IPS-18a (cell line): ENCODE measurements around the gene MAST4.

Experiments used
- H3K27ac ChIP-seq: one replicate; pipeline ENCODE4 v1.5.1; 2013; ENCODE audit warnings: low read length
- H3K27me3 ChIP-seq: one replicate; pipeline ENCODE4 v1.6.1; 2013; ENCODE audit warnings: mild to moderate bottlenecking, low read length; ENCODE audit not compliant: control insufficient read depth, insufficient read depth
- H3K36me3 ChIP-seq: one replicate; pipeline ENCODE4 v1.6.1; 2013; ENCODE audit warnings: low read depth, low read length; ENCODE audit not compliant: control insufficient read depth
- H3K4me1 ChIP-seq: one replicate; pipeline ENCODE4 v1.6.1; 2013; ENCODE audit warnings: low read depth, low read length; ENCODE audit not compliant: control insufficient read depth
- H3K4me3 ChIP-seq: one replicate; pipeline ENCODE4 v1.5.1; 2013; ENCODE audit warnings: low read length
- H3K9ac ChIP-seq: one replicate; pipeline ENCODE4 v1.6.1; 2013; ENCODE audit warnings: mild to moderate bottlenecking, low read length, moderate library complexity
- H3K9me3 ChIP-seq: one replicate; pipeline ENCODE4 v1.6.1; 2013; ENCODE audit warnings: low read depth, low read length; ENCODE audit not compliant: control insufficient read depth

The MAST4 gene

DNA sequence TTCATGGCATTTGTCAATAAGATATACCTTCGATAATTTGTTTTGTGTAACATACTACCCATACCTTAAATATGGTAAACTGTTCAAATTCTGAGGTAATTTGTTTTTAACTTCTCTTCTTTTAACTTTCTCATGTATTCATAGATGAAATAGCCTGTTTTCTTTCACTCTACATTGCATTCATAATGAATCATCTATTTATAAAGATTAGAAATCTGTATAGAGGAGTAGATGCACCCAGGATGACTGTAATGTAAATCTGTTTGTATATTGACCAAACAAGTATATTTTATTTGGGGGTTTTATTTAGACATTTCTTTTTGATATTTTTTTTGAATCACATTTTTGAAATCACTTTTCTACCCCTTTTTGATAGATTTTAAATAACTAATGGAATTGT is 455.8 kb downstream of the MAST4 start:
- Histone ChIP-seq H3K9ac (no peak overlapping the region), H3K4me3 (no peak overlapping the region), H3K9me3 (no peaks in the 10 kb centered on the region), H3K27ac (no peak overlapping the region), H3K36me3 (no peaks in the 10 kb centered on the region), H3K27me3 (no peaks in the 10 kb centered on the region), H3K4me1 (peaks cover 10% of the 10 kb centered on the region)

DNA sequence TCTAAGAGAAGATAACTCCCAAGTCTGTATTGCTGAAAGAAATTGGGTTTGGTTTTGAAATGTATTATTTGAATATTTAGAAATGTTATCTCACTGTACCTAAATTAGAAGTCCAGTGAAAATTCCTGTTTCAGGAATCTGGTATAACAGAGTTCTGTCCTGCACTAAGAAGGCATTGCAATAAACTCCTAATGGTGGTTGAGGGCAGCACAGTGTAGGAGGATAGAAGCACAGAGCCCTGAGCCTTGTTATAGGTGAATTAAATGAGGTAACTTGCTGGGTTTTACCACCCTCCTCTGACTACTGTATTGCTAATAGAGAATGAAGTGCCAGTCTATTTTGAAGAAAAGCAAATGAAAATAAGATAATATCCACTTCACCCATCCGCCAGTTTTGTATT is 457.0 kb downstream of the MAST4 start:
- Histone ChIP-seq H3K27ac (no peak overlapping the region), H3K27me3 (no peaks in the 10 kb centered on the region), H3K9ac (no peak overlapping the region), H3K9me3 (no peaks in the 10 kb centered on the region), H3K4me3 (no peak overlapping the region), H3K36me3 (no peaks in the 10 kb centered on the region), H3K4me1 (no peaks in the 10 kb centered on the region)

GRCh38 chr5:67058998-67059743 is 463.0 kb downstream of the MAST4 start:
- Histone ChIP-seq H3K9ac (no peak overlapping the region), H3K27me3 (no peaks in the 10 kb centered on the region), H3K27ac (no peak overlapping the region), H3K4me1 (peaks cover 18% of the 10 kb centered on the region), H3K36me3 (no peaks in the 10 kb centered on the region), H3K4me3 (no peak overlapping the region), H3K9me3 (no peaks in the 10 kb centered on the region)

- H3K9ac ChIP-seq = no peak overlapping the region
- H3K9me3 ChIP-seq = no peaks in the 10 kb centered on the region
- no peaks in the 10 kb centered on the region for H3K36me3 ChIP-seq
- peaks cover 18% of the 10 kb centered on the region for H3K4me1 ChIP-seq
- no peak overlapping the region for H3K27ac ChIP-seq
- H3K4me3 ChIP-seq = no peak overlapping the region
- H3K27me3 ChIP-seq = no peaks in the 10 kb centered on the region
Measured at GRCh38 chr5:67059744-67060490, 463.7 kb downstream of the MAST4 start.

DNA sequence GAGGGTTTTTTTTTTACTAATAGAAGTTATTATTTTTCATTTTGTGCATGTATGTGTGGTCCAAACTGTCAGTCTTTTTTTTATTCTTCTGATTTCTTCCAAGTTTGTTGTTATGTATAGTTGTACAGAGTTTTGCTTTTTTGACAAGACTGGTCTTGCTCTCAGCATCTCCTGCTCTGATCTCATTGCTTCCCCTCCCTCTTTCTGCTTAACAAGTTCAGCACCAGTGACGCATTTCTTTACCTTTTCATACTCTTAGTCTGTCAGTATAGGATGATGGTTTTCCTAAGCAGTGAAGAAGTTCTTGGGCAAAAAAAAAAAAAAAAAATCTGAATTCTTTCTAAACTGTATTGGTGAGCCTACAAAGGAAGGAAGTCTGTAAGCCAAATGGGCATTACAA is 465.3 kb downstream of the MAST4 start:
- peaks cover 18% of the 10 kb centered on the region for H3K4me1 ChIP-seq
- H3K9me3 ChIP-seq = no peaks in the 10 kb centered on the region
- no peak overlapping the region for H3K4me3 ChIP-seq
- no peaks in the 10 kb centered on the region for H3K27me3 ChIP-seq
- no peak overlapping the region for H3K9ac ChIP-seq
- H3K27ac ChIP-seq = no peak overlapping the region
- H3K36me3 ChIP-seq = no peaks in the 10 kb centered on the region

GRCh38 chr5:67063055-67063454 is 466.9 kb downstream of the MAST4 start:
- no peak overlapping the region for H3K9ac ChIP-seq
- no peak overlapping the region for H3K27ac ChIP-seq
- H3K36me3 ChIP-seq = no peaks in the 10 kb centered on the region
- H3K4me1 ChIP-seq = peaks cover 18% of the 10 kb centered on the region
- H3K9me3 ChIP-seq = no peaks in the 10 kb centered on the region
- no peak overlapping the region for H3K4me3 ChIP-seq
- H3K27me3 ChIP-seq = no peaks in the 10 kb centered on the region

GRCh38 chr5:67063791-67064190 is 467.6 kb downstream of the MAST4 start:
- Histone ChIP-seq H3K27me3 (no peaks in the 10 kb centered on the region), H3K9ac (no peak overlapping the region), H3K4me3 (no peak overlapping the region), H3K4me1 (peaks cover 14% of the 10 kb centered on the region), H3K36me3 (no peaks in the 10 kb centered on the region), H3K27ac (no peak overlapping the region), H3K9me3 (no peaks in the 10 kb centered on the region)

DNA sequence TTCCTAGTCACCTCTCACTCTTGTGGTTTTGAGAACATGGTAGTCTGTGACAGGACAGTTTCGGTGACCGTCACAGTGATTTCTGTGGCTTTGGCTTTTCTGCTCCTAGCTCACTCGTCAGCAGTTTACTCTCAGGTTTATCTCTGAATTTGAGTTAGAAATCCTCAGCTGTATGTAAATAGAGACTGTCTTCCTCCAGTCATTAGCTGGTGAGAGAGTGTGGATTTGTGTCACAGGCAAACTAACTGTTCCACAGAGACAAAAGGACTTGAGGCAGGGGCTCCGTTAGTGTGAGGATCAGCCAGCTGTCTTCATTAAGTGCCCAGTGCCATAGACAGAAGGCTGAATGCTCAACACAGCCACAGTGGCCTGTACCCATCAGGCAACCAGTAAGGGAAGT is 469.0 kb downstream of the MAST4 start:
- Histone ChIP-seq H3K4me1 (no peaks in the 10 kb centered on the region), H3K4me3 (no peak overlapping the region), H3K9me3 (no peaks in the 10 kb centered on the region), H3K27ac (no peak overlapping the region), H3K27me3 (no peaks in the 10 kb centered on the region), H3K36me3 (no peaks in the 10 kb centered on the region), H3K9ac (no peak overlapping the region)

GRCh38 chr5:67065696-67066095 is 469.5 kb downstream of the MAST4 start:
- no peaks in the 10 kb centered on the region for H3K9me3 ChIP-seq
- no peaks in the 10 kb centered on the region for H3K27me3 ChIP-seq
- no peaks in the 10 kb centered on the region for H3K36me3 ChIP-seq
- no peak overlapping the region for H3K27ac ChIP-seq
- H3K4me3 ChIP-seq = no peak overlapping the region
- H3K4me1 ChIP-seq = no peaks in the 10 kb centered on the region
- no peak overlapping the region for H3K9ac ChIP-seq

DNA sequence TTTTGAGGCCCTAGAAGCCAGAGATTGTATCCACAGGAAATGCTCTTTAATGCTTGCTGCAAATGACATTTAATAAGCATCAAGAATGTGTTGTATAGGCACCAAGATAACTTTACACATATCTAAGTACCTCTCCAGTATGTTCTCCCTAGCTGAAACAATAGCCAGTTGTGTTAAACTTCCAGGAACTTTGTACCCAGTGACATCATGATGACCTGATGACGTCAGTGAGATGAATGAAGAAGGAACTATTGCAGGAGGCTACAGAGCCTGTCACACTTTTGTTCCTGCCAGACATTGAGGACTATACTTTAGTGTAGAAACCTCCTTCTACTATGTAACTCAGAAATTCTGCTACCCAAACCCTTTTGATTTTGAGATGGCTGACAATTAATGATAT is 470.6 kb downstream of the MAST4 start:
- Histone ChIP-seq H3K36me3 (no peaks in the 10 kb centered on the region), H3K27ac (no peak overlapping the region), H3K9ac (no peak overlapping the region), H3K4me3 (no peak overlapping the region), H3K27me3 (no peaks in the 10 kb centered on the region), H3K4me1 (no peaks in the 10 kb centered on the region), H3K9me3 (no peaks in the 10 kb centered on the region)

DNA sequence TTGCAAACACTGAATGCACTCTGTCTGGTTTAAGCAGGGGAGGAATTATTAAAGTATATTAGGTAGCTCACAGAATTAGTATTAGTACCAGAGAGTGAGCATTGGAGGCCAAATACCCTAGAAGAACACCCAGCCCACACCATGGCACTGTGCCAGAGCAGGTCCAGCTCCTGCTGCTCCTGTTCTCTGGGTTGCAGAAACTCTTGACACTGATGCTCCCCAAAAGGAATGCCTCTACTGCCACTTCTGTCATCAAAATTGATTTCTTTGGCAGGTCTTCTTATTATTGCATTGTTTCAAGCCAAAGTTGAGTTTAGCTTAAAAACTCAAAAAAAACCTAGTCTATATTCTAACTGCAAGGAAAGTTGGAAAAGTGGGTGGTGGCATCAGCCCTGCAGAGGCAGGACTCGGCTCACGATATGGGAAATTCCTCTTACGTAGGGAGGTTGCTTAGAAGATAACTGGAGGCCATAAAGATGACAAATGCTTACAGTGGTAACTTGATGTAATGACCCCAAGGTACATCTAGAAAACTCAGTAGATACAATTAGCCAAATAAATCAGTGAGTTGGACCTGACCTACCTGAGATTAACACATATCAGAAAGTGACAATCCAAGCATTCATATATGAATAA is 477.0 kb downstream of the MAST4 start:
- Histone ChIP-seq H3K9me3 (no peaks in the 10 kb centered on the region), H3K27me3 (no peaks in the 10 kb centered on the region), H3K4me1 (no peaks in the 10 kb centered on the region), H3K9ac (no peak overlapping the region), H3K4me3 (no peak overlapping the region), H3K36me3 (no peaks in the 10 kb centered on the region), H3K27ac (no peak overlapping the region)
